ENCODE measurements around the gene HYCC1.

Gene HYCC1

DNA sequence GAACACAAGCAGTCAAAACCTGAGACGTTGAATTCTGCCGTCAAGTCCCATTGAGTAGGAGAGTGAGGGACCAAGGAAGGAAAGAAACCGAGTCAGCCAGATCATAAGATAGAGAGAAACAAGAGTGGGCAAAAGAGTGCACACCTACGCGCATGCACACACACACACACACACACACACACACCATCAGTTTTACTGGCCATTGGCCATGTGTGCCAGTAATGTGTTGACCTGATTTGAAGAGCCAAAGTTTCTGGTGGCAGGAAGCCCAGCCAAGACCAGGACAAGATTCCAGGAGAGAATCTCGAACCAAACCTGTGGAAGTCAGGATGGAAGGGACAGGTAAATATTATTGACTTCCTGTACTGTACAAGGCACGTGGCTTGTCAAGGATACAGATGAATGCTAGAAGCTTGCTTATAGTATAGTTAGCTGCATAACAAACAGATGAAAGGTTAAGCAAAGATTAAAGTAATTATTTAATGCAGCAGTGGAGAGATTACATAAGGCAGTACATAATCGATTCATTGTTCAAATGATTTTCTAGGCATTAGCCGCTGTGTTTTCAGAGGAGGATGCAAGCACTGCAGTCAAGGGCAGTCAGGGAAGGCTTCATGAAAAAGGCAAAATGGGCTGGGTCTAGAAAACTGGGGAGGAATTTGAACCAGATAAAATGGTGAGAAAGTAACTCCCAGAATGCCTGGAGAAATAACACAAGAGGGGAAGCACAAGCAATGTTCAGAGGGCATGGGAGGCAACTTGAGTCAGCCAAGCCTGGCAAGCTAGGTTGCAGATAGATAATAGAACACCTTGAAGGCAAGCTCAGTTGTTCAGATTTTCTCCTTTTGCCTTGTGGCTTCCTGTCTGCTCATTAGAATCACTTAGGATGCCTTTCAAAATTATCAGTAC is 2.7 kb upstream of the HYCC1 start:
- no peak for DNase-seq (ENCODE audit: low read depth)

DNA sequence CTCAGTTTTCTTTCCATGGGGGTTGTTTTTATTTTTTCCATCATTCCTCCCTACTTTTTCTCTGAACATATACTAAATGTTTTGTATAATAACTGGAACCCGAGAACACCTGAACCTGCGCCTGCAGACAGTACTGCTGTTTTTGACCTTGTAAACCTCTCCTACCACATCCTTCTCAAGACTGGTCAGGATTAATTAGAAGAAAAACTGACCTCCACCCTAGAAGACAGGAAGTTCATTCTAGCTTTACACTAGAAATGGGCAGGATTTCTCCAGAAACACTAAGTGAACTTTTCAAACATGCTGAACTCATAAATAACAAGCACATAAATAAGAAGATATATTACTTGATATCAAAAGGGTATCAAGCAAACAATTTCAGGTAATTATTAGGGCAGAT is 751 bp upstream of the HYCC1 start:
- DNase-seq (ENCODE audit: low read depth): no peak

DNA sequence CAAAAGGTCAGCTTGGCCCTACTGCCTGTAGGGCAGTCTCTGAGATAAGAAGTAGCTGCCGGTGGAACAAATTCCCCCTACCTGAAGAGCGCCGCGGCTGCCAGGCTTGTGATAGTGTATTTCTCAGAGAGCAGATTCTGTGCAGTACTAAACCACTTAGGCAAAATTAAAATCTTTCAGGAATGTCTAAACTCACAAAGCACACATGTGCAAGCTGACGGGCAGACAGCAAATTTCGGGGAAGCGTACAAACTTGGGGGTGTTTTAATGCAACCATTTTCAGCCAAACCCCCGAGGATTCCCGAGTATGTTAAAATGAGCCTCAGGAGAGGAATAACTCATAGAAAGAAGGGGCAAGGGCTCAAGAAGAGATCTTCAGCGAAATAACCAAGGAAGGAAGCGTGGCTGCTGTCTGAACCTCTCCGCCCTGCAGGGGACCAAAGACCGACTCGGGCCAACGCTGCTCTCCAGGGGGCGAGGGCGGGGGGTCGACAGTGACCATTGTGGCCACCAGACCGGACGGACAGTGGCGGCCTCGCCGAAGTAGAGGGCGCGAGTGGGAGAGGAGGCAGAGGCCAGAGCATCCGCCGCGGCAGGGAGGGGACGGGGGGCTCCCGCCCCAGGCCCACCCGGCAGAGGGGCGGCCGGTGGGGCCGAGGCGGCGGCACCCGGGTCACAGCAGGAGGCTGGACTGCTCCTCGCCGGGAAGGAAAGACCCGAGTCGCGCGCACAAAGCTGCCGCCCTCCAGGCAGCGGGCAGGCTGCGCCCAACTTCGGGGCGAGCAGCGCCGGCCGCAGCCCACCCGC is 819 bp downstream of the HYCC1 start:
- DNase-seq (ENCODE audit: low read depth): peak; percentile 3

DNA sequence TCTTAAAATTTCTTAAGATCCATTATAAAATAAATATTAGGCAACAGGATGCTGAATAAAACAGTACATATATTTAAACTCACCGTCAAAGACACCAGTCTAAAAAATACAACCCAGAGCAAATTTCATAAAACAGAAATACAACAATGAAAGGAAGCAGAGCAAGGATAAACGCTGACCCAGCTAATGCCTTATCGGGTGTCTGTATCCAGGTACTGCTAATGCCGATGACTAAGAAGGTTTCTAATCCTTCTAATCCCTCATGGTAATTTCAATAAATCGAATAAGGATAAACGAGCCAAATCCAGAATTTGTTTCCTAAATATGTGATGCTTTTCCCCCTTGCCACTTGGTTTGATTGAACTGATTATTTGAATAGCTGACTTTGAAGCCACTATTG is 1.7 kb downstream of the HYCC1 start:
- DNase-seq (ENCODE audit: low read depth): no peak

DNA sequence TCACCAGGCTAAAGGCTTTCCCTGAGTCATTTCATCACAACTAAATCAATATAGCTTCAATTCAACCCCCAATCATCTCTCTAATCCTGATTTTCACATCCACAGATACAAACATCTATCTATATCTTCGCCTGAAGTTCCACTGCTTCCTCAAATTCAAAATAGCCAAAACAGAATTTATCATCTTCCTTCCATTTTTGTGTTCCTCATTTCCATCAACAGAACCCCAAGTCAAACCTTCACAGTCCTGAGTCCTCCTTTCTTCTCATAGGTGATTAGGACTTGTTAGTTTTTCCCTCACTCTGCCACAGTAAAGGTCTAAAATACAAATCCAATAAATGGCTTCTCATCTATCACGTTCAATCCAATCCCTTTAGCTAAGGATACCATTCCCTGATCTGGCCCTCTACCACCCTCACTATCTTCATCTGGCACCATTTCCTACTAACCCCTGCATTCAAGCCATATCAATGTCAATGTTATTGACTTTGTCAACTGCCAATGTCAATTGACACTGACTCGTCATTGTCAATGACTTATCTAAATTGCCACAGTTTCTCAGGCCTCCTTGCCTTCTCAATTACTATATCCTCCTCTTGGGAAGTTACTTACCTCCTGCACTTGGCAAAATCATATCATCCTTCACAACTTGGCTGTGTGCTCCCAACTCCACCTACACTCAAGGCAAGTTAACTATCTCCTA is 2.6 kb downstream of the HYCC1 start:
- DNase-seq (ENCODE audit: low read depth): no peak

DNA sequence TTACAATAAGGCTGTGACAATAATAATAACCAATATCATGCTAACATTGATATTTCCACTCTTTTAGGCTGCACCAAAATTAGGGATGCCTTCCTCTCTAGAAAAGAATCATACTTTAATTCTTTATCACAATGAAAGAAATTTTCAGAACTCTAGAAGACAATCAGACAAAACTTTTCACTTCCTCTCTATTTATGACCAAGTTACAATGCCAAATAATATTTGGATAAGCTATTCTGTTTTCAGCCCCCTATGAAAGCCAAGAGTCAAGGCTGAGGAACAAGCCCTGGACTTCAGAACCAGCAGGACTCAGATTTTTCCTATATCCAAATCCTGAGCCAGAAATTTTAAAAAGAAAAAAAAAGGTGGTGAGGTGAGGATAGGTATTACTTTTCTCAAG is 4.6 kb downstream of the HYCC1 start:
- DNase-seq (ENCODE audit: low read depth): no peak

DNA sequence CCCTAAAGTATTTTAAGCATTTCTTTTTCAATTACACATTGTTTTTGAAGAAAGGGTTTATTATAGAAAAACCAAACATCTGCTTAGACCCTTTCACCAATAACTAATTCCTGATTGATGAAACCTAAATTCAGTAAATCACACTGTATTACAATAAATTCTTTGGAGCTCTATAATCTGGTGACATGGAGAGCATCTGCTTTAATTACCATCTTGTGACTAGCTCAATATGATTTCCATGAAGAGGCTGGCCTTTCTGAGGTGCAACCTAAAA is 9.7 kb downstream of the HYCC1 start:
- DNase-seq (ENCODE audit: low read depth): no peak

DNA sequence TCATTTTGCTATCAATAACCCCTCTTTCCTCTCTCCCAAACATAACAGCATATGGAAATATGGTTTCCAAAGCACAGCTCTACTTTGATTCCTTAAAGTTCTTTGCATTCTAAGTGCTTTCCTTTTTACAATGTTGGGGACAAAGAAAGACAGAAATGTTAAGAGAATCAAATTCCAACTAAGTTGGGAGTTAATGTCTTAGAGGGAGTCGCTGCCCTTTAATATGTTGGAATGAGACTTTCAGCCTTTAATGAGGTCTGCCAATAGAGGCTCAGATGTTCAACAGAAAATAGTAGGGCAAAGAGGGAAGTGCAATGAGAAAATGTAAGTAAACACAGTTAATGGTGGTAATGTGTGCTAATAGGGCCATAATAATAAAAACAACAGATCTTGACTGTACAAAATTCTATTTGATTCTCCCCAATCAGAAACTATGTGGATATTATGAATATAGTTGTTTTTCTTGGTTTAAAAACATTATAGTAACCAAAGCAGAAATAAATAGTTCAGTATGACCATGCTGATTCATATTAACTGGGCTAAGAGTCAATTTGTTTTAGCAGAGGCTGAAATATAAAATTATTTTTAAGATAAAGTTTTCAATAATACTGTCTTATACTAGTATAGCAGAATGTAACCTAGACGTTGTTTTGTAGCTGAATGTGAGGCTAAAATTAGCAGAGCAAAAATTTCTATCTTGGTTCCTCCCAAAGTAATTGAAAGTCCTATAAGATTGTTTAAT is 10.3 kb downstream of the HYCC1 start:
- DNase-seq (ENCODE audit: low read depth): no peak

DNA sequence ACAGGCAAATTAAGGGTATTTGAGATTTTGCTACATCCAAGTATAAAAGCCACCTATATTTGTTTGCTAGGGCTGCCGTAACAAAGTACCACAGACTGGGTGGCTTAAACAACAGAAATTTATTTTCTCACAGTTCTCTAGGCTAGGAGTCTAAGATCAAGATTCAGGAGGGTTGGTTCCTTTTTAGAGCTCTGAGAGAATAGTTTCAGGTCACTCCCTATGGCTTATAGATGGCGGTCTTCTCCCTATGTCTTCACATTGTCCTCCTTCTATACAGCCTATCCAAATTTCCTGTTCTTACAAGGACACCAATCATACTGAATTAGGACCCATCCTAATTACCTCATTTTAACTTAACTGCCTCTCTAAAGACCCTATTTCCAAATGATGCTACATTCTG is 11.2 kb downstream of the HYCC1 start:
- DNase-seq (ENCODE audit: low read depth): no peak

DNA sequence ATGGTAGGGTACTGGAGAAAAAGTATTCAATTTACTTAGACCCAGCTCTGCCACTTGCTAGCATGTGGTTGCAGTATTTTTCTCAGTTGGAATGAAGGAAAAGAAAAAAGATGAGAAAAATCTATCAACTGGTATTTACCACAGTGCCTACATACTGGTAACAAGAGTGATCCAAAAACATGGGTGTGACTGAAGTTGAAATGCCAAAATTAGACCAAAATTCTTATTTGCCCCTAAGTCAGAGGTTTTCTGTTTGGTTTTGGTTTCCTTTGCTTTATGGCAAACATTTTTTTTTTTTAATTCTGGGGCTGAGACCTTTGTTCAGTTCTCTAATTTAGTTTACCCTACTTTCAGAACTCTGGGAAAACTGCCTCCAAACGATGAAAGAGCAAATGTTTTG is 12.3 kb downstream of the HYCC1 start:
- DNase-seq (ENCODE audit: low read depth): no peak

DNA sequence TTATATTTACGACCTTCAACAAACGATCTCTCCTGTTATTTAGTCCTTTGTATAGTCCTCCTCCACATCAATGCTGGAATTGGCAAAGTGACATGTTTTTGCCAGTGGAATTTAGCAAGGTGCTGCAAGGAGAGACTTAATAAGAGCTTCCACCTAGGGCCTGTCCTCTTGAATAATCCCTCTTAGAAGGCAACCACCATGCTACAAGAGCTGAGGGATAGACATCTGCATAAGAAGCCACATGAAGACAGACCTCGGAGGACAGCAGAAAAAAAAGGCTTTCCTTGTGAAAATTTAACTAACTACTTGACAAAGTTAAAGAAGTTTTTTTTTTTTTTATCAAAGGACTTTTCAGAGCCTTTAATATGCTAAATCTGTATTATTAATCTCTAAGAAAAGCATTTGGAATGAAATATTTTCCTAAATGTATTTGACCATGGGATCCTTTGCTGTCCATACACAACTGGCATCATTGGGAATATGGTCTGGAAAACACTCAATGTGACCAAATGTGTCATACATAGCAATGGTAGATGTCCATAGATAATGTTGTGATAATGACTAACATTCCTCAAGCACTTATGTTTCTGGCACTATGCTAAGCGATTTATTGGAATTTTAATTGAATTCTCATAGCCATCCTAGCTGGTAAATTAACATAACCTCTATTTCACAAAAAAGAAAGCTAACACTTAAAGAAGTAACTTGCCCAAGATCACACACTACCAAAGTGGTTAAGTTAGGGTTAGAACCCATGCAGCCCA is 13.2 kb downstream of the HYCC1 start:
- no peak for DNase-seq (ENCODE audit: low read depth)

DNA sequence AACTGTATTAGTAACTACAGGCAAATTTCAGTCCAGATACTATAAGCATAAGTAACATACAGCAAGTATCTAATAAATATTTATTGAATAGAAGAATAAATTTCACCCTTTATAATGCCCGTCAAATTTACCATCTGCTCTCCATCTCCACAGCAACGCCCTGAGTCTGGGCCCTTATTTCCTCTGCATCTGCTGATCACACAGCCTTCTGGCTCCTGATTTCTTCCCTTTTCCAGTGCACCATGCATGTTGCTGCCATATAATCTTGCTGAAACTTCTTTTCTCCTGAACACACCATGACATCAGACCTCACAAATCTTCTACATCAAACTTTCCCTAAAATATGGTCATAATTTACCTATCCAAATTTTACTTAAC is 15.4 kb downstream of the HYCC1 start:
- DNase-seq (ENCODE audit: low read depth): no peak

DNA sequence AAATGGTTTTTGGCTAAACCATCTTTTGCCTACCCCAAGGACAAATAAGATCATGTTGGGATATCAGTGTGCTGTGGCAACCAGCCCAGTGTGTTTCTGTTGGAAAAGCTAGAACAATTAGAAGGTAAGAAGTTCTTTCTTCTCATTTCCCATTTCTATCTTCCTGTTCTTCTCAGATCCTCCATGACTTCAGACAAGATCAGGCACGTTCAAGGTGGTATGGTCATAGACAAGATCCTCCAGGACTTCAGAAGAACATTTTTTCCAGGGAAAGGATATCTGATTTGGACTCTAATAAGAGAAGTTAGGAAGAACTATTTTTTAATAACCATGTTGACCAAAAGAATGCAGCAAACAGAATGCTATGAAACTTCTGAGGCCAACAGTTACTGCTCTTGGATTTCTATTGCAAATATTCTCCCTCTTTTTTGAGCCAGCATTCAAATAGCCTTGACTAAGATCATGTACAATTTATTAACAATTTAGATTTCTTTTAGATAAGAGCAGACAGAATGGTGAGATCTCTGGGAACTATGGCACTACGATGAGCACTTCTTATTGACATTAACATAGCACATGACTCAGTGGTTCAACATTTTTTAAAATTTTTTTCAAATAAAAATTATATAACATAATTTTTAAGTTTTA is 15.9 kb downstream of the HYCC1 start:
- DNase-seq (ENCODE audit: low read depth): no peak

DNA sequence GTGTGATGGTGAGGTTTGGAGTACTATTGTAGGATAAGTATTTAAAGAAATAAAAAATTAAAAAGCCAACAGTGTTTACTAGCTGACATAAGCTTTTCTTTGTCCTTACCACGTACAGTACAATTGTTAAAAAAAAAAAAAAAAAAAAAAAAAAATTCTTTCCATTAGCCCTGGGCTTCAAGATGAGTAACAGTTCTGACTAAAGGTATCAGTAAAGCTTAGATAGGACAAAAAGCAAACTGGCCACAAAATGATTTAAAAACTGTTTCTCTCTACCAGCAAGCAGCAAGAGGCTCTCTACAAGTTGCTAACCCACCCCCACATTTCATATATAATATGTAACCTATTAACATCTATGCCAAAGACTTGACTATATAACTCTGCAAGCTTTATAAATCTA is 17.5 kb downstream of the HYCC1 start:
- DNase-seq (ENCODE audit: low read depth): no peak

DNA sequence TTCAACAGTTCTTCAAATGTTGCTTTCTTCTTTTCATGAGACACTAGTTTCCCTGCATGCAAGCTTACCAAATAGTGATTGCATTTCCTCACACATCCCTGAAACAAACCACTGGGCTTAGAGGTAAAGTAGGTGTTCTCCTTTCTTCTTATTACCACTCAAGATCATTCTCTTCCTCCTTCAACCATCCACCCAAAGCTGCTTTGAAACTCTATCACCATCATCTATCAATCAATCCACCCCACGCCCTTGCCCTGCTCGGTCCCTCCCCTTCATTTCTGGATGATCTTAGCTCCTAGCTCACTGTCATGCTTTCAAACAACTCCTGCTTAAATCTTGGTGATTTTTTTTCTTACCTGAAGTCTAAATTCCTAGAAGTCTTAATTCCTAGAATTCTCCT is 18.9 kb downstream of the HYCC1 start:
- no peak for DNase-seq (ENCODE audit: low read depth)

DNA sequence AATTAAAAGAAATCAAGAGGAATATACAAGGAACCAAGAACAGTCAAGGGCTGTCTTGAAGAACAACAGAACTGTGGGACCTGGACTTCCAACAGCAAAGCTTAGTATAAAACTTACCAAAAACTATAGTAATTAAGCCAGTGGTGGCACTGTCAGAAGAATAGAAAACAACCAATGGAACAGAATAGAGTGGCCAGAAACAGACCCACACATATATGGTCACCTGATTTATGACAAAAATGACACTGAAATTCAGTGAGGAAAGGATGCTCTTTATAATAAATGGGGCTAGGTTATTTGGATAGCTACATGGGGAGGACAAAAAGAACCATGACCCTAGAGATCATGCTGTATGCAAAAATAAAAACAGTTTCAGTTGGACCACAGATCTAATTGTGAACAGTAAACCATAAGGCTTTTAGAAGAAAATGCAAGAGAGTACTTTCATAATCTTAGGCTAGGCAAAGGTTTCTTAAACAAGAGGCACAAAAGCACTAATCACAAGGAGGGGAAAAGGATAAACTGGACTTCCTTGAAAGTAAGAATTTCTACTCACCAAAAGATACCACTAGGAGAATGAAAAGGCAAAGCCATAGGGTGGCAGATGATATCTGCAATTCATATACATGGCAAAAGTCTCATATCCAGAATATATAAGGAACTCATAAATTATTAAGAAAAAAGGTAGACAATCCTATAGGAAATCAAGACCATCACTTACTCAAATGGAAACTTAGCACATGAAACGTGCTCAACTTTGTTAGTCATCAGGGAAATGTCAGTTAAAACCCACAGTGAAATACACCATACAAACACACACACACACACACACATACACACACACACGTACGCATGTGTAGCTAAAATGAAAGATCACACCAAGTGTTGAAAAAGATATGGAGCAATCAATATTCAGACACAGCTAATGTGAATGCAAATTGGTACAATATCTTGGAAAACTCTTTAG is 20.8 kb downstream of the HYCC1 start:
- DNase-seq (ENCODE audit: low read depth): no peak

DNA sequence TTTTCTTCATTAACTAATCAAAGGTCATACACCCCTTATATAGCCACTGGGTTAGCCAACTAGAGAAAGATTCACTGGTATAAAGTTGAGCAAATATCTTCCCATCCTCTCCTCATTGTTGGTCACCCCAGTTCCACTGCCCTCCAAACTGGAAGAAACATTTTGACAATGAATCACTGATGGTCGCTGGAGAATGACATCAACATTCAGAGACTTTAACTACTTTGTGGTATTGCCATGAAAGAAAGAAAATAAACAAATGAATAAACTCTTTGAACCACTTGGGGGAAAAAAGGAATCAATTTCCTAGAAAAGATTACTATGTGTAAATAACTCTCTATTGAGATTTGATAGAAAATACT is 23.4 kb downstream of the HYCC1 start:
- DNase-seq (ENCODE audit: low read depth): no peak

DNA sequence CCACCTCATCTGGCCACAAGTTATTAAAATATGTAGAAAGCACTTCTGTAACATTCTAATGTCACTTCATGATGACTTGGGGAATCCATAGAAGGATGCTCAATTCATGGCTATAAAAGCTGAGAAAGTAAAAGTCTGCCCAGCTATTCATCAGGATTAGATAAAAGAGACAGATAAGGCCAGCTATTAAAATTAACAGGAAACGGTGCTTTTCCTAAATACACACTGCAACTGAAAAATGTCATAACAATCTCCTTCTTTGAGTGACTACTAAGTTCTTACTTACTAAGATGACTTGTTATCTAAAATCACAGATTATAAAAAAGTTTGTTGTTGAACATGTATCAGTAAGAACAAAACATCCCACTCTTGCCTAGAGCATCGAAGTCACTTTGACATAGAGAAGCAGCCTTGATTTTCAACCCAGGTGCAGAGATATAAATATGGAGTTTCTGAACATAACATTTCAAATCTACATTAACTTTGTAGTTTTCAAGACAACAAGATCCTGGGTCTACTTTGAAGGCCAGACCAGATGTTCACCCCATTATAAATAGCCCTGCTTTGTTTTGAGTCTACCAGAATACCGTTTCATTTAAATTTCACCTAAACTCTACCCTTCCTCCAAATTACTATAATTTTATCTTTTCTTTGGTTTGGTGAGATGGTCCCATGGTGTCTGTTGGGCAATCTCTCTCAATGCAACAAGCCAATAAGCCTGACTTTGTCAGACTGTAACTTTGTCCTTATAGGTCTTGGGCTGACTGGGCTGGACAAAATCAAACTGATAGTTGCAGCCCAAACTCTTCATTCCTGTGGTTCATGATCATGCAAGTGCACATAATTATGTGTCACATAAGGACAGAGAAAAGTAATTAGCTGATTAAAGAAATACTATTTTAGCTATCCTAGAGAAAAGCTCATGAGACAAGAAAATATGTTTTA is 24.0 kb downstream of the HYCC1 start:
- DNase-seq (ENCODE audit: low read depth): no peak

DNA sequence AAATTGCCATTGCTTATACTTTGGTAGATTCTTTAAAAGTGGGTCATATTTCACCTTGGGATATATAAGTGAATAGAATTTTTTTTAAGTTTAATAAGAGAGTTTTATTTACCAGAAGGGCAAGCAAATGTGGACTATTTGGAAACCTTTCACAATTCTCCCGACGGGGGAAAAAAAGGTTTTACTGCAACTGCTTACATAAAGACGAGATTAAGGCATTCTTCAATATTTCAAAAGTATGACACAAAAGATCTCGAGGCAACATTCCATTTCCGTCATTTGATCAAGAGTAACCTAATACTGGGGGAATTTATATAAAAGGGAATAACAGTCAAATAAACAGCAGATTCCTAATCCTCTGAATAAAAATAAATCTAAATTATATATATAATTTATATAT is 28.5 kb downstream of the HYCC1 start:
- no peak for DNase-seq (ENCODE audit: low read depth)
